NCI-H2227 (cell line): ENCODE results near the gene CNBD2.
"Not testable (repeated sequence)": the region's sequence is repeated elsewhere in the genome, so short reads cannot be mapped to it uniquely, and the experiment has no call there.

Experiments used
- DNase-seq: peaks from one replicate; lab custom pipeline; 2025; ENCODE audit not compliant: unreplicated experiment; lab: John Stamatoyannopoulos, UW

CNBD2 gene

DNA sequence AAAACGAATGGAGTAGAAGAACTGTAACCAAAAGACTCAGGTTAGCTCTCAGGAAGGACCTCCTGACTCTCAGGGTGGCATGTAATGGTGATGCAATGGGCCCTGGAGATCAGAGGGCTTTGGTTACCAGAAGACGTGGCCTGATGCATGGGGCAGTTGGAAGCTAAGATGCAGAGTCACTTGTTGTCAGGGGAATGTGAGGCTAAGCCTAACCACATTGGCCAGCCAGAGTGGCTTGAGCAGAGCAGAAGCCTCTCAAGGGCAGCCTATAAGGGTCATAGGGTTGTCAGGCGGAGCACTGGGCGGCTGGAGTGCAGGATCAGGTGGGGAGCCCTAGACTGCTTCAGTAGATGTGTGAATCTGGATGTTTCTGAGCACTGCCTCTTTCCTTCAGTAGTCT lies 5.9 kb downstream of the CNBD2 start:
- DNase-seq = no peak

- DNase-seq = no peak
Observed at GRCh38 chr20:35975576-35976373, 7.4 kb downstream of the CNBD2 start.

DNA sequence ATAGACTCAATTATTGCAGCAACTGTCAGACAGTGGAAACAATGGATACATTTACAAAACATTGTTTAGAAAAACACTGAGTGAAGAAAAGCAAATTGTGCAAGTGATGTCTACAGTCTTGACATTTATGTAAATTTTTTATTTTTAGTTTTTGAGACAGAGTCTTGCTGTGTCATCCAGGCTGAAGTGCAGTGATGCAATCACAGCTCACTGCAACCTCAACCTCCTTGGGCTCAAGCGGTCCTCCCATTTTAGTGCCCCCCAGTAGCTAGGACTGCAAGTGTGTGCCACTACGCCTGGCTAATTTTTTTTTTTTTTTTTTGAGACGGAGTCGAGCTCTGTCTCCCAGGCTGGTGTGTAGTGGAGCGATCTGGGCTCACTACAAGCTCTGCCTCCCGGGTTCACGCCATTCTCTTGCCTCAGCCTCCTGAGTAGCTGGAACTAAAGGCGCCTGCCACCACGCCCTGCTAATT lies 9.7 kb downstream of the CNBD2 start:
- DNase-seq = no peak

DNA sequence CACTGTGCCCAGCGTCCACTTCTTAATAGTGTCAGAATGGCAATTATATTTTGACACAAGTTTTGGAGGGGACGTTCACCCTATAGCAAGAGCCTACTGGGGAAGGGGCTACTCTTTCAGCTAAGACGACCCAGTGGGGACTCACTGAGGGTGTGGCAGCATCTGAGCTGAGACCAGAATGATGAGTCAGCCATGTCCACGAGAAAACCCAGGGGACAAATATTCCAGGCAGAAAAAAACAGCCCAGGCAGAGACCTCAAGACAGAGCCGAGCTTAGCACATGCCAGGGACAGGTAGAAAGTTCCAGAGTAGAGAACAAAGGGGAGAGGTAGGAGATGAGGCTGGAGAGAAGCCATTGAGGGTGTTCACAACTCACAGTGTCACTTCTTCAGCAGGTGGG lies 11.2 kb downstream of the CNBD2 start:
- DNase-seq = no peak

GRCh38 chr20:35981969-35982368 lies 13.6 kb downstream of the CNBD2 start:
- no peak for DNase-seq

- no peak for DNase-seq
Observed at GRCh38 chr20:35984382-35984781, 16.0 kb downstream of the CNBD2 start.

DNA sequence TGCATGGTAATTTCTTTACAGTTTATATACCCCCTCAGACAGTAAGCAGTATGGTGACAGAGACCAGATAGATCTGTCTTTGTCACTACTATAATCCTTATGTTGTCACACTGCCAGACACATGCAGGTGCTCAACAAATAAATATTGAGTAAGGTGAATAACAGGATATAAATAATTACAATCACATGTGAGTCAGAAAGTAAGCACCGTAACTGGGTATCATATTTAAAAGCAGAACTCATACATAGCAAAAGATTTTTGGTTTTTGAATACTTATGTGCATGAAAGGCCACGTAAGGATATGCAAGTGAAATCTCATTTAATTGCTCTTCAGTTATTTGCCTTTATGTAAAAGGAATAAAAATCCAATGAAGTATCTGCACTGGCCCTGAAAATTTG lies 17.4 kb downstream of the CNBD2 start:
- DNase-seq = no peak

- DNase-seq = no peak
Observed at GRCh38 chr20:35988910-35989463, 20.6 kb downstream of the CNBD2 start.

DNA sequence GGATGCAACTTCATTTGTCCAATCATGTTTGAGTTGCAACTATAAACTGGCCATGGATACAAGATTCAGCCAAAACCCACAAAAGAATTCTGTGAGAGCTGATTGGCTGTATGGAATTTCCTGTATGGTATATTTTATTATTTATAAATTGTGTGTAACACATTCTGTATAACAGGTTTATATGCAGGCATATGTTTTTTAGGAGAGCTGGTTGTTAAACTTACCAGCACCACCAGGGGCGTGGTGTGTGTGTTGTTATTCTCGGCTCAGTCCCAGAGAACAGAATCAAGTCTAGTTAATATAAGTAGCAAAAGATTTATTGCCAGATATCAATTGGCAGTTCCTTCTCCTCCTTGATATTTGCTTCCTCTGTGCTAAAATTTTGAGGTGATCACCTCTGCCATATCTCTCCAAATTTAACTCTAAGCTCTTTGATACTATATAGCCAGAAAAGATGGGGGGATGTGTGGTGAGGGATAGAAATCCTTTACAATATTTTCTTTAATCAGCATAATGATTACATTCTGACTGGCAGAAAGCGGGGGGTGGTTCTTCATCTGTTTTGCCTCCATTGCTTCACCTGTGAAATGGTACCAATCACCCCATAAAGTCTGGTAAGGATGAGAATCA lies 22.9 kb downstream of the CNBD2 start:
- peak; percentile 30 for DNase-seq

DNA sequence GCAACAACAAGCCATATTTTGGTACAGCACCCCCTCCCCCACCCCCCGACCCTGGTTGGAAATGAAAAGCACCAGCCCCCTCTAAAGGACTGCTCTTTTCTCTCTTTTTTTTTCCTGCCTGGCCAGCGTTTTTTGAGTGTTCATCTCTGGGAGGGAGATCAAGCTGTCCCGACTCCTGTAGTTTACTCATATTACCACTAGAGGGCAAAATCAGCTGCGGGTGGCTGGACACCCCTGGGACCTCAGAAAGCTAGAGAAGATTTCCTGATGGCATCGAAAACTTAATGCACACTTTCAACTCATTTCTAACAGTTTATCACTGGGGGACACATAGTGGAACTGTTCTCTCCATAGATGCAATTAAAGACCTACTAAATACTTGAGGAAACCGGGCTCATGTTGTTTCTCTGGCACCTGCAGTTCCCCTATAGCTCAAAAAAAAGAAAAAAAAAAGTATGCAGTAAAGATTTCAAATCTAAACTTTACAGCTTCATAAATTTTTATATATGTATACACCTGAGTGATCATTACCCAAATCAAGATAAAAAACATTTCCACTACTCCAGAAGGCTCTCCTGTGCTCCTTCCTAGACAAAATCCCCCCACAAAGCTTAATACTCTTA lies 24.4 kb downstream of the CNBD2 start:
- peak; percentile 85 for DNase-seq

- peak; percentile 89 for DNase-seq
Observed at GRCh38 chr20:35994994-35995453, 26.6 kb downstream of the CNBD2 start.

DNA sequence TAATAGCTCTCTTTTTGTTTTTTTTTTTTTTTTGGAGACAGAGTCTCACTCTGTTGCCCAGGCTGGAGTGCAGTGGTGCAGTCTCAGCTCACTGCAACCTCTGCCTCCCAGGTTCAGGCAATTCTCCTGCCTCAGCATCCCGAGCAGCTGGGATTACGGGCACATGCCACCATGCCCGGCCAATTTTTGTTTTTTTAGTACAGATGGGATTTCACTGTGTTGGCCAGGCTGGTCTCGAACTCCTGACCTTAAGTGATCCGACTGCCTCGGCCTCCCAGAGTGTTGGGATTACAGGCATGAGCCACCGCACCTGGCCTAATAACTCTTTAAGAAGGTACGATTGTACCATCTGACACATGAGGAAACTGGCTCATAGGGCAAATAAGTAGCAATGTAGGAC lies 28.1 kb downstream of the CNBD2 start:
- DNase-seq = not testable (repeated sequence)

GRCh38 chr20:36001331-36001730 lies 32.9 kb downstream of the CNBD2 start:
- not testable (repeated sequence) for DNase-seq

DNA sequence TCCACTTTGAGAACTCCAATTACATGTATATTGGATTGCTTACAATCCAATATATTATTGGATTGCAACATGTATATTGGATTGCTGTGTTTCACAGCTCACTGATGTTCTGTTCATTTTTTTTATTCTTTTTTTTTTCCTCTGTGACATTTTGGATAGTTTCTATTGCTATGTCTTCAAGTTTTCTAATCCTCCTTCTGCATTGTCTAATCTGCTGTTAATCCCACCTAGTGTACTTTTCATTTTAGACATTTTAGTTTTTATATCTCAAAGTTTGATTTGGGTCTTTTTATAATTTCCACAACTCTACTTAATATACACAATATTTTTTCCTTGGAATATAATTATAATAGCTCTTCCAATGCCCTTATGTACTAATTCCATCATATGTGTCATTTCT lies 34.5 kb downstream of the CNBD2 start:
- DNase-seq = no peak

DNA sequence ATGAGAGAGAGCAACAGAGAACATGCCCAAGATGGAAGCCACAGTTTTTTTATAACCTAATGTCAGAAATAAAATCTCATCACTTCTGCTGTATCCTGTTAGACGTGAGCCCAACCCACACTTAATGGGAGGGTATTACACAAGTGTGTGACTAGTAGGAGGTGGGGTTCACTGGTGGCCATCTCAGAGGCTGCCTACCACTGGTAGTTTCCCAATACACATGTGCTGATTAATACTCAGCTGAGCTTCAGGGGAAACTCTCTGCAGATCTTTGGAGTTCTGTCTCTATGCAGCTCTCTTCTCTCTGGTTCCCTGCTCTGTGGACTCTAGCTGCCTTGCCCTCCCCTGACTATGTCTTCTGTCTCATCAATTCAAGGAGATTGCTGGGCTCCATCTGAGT lies 35.7 kb downstream of the CNBD2 start:
- no peak for DNase-seq

DNA sequence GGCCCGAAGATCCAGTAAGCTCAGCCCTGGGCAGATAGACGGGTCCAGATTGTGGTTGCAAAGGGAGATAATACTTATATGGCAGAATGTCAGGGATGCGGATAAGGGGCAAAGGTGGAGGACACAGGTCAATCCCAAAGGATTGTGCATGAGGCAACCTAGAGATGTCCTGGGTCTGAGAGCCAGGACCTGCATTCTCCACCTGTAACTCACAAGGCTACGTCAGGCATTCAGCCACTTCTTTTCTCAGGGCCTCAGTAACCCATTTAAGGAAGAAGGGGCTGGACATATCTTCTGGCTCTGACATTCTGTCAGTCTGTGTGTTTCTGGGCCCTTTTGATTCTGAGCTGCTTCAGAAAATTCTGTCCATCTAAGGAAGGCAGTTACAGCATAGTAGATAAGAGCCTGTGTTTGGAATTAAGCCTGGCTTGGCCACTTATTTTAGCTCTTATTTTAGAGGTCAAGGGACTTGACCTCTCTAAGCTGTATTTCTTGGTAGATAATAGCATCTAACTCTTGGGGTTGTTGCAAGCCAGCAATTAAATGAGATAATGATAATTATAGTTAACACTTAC lies 40.2 kb downstream of the CNBD2 start:
- peak; percentile 18 for DNase-seq

DNA sequence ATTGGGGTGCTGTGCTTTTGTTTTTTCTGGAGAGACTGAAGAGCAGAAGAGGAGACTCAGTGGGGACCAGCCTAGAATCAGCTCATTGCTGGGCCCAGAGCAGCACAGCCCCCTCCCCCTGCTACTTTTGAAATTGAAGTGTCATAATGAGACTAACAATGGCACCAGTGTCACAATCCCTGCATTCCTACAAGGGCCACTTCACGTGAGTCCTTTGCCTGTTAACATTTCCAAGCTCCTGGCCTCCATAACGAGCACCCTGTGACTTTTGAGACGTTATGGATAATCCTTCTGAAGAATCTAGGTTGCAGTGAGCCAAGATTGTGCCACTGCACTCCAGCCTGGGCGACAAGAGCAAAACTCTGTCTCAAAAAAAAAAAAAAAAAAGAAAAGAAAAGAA lies 41.7 kb downstream of the CNBD2 start:
- DNase-seq = no peak

DNA sequence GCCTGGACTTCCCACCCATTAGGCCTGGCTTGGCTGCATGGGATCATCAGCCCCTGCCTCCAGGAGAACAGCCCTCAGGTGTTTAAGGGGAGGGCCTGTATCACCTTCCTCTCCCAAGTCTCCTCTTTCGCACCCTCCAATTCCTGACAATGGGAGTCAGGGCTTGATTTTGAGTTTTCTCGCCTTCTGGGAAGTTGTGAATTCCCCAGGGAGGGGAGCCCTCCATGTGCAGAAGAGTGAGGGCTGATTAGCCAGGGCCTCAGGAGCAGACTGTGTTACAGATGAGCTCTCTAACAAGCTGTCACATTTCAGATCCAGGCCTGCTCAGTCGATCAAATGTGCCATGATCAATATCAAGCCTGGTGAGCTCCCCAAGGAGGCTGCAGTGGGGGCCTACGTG lies 42.4 kb downstream of the CNBD2 start:
- no peak for DNase-seq

DNA sequence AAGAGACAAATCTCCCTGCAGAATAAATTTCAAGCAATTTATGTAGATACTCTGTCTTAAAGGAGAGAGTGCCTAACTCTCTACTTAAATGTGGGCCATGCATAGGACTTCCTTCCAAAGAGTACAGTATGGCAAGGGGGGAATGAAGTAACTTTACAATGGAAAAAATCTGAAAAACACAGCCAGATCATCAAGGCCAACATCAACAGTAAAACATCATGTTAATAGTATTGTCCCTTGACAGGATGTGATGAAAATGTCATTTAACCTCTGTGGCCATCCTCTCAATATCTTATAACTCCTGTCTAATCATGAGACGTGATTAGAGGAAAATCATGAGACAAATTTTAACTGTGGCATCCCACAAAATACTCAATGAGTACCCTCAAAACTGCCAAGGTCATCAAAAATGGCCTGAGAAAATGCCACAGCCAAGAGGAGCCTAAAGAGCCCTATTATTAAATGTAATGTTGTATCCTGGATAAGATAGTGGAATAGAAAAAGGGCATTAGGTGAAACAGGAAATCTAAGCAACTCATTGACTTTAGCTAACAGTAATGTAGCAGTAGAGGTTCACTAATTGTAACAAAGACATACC lies 47.5 kb downstream of the CNBD2 start:
- no peak for DNase-seq

GRCh38 chr20:36017048-36017951 lies 48.9 kb downstream of the CNBD2 start:
- peak; percentile 24 for DNase-seq
